H1 (cell line): ENCODE measurements around the gene PLEKHG2. TPM values are rescaled to one million over a fixed set of nuclear protein-coding genes. Genes with fewer than 3 reads are reported as not detected.

Source experiments
- CTCF ChIA-PET: fragments of 300-600 bp; sonication (Branson Sonifier 250); formaldehyde crosslinking; loops from one replicate; lab custom pipeline; 2021; ENCODE audit not compliant: partially characterized antibody; lab: Charles Lee
- POLR2A ChIA-PET: fragments of 300-600 bp; sonication (Branson Sonifier 250); formaldehyde crosslinking; loops from one replicate; lab custom pipeline; 2021; ENCODE audit warnings: inconsistent platforms; ENCODE audit not compliant: partially characterized antibody; lab: Charles Lee
- DNase-seq, 2 experiments: peaks; one replicate each; pipeline versions ENCODE4 v3.0.0 to v3.0.0-alpha.2; 2010 to 2022; ENCODE audit warnings: low spot score in 2 of 2, low read depth in 1 of 2, mixed read lengths in 1 of 2
- FAIRE-seq: peaks from 2 replicates; lab custom pipeline; 2011; peaks lifted over from hg19 to GRCh38; lab: Jason Lieb, UNC
- H2AFZ ChIP-seq: 2 replicates; pipeline ENCODE4 v1.8.1; 2012; ENCODE audit warnings: low read length, inconsistent platforms
- H2AK5ac ChIP-seq: 2 replicates; pipeline ENCODE4 v1.6.1; 2013; ENCODE audit warnings: low read depth, low read length
- H2BK120ac ChIP-seq: replicated peaks from 2 replicates; pipeline ENCODE3; 2013; ENCODE audit warnings: low read depth, low read length, inconsistent platforms
- H2BK12ac ChIP-seq: 2 replicates; pipeline ENCODE4 v1.6.1; 2013; ENCODE audit warnings: low read depth, low read length
- H2BK15ac ChIP-seq: 2 replicates; pipeline ENCODE4 v1.6.1; 2013; ENCODE audit warnings: low read length
- H2BK20ac ChIP-seq: 2 replicates; pipeline ENCODE4 v1.6.1; 2013; ENCODE audit warnings: low read length
- H2BK5ac ChIP-seq: 2 replicates; pipeline ENCODE4 v1.6.1; 2013; ENCODE audit warnings: low read depth, low read length
- H3K14ac ChIP-seq: 2 replicates; pipeline ENCODE4 v1.6.1; 2013; ENCODE audit warnings: inconsistent platforms; ENCODE audit not compliant: insufficient read length
- H3K18ac ChIP-seq: 2 replicates; pipeline ENCODE4 v1.6.1; 2013; ENCODE audit warnings: low read length; ENCODE audit errors: extremely low read depth
- H3K23ac ChIP-seq: 2 replicates; pipeline ENCODE4 v1.6.1; 2013; ENCODE audit warnings: inconsistent platforms; ENCODE audit not compliant: insufficient read length
- H3K23me2 ChIP-seq: 2 replicates; pipeline ENCODE4 v1.6.1; 2013; ENCODE audit warnings: low read depth, low read length
- H3K27ac ChIP-seq: 2 replicates; pipeline ENCODE4 v1.6.1; 2011; ENCODE audit warnings: low read depth, low read length, inconsistent platforms
- H3K27me3 ChIP-seq, 4 experiments: replicated peaks in 1 of 4; 1 replicate in 1 of 4; 2 replicates in 3 of 4; pipeline versions ENCODE4 v1.6.1 to v1.8.1; 2011 to 2013; ENCODE audit warnings: low read length in 3 of 4, mild to moderate bottlenecking in 3 of 4, inconsistent platforms in 2 of 4, mixed read lengths in 2 of 4, moderate library complexity in 1 of 4; ENCODE audit not compliant: control insufficient read depth in 3 of 4, insufficient read depth in 3 of 4; ENCODE audit errors: extremely low read depth in 1 of 4
- H3K36me3 ChIP-seq, 4 experiments: 2 replicates each; pipeline versions ENCODE4 v1.6.1 to v1.8.1; 2011 to 2013; ENCODE audit warnings: mild to moderate bottlenecking in 4 of 4, low read length in 3 of 4, moderate library complexity in 2 of 4, control low read depth in 1 of 4, inconsistent platforms in 1 of 4; ENCODE audit not compliant: insufficient read depth in 4 of 4, control insufficient read depth in 2 of 4
- H3K4ac ChIP-seq: replicated peaks from 2 replicates; pipeline ENCODE3; 2013; ENCODE audit warnings: low read length, low read depth, mixed read lengths, inconsistent platforms; ENCODE audit not compliant: insufficient read length
- H3K4me1 ChIP-seq, 4 experiments: replicated peaks in 1 of 4; 1 replicate in 1 of 4; 2 replicates in 3 of 4; pipeline versions ENCODE4 v1.6.1 to v1.8.1; 2011 to 2013; ENCODE audit warnings: low read length in 3 of 4, inconsistent platforms in 2 of 4, mixed read lengths in 1 of 4; ENCODE audit not compliant: insufficient read depth in 4 of 4, control insufficient read depth in 3 of 4
- H3K4me2 ChIP-seq, 2 experiments: 2 replicates each; pipeline versions ENCODE4 v1.6.1 to v1.8.1; 2011 to 2013; ENCODE audit warnings: low read depth in 2 of 2, low read length in 2 of 2, control low read depth in 1 of 2, inconsistent platforms in 1 of 2, mild to moderate bottlenecking in 1 of 2; ENCODE audit not compliant: insufficient read depth in 1 of 2
- H3K4me3 ChIP-seq, 4 experiments: fragments of 200-600, 300-600 bp in 1 of 4; sonication (generic), shearing (Covaris generic), sonication (Bioruptor Twin) in 1 of 4; 2 replicates each; pipeline versions ENCODE4 v1.5.1 to v1.8.1; 2011 to 2016; ENCODE audit warnings: low read length in 4 of 4, low read depth in 3 of 4, control low read depth in 2 of 4, inconsistent platforms in 2 of 4, mild to moderate bottlenecking in 2 of 4, mixed read lengths in 1 of 4, moderate library complexity in 1 of 4; ENCODE audit not compliant: insufficient read depth in 2 of 4; ENCODE audit errors: extremely low read depth in 1 of 4
- H3K56ac ChIP-seq: replicated peaks from 2 replicates; pipeline ENCODE3; 2013; ENCODE audit warnings: low read depth, mild to moderate bottlenecking, mixed read lengths, low read length, inconsistent platforms; ENCODE audit not compliant: insufficient read length
- H3K79me1 ChIP-seq: 2 replicates; pipeline ENCODE4 v1.6.1; 2013; ENCODE audit warnings: low read depth, low read length, control low read depth
- H3K79me2 ChIP-seq, 2 experiments: 2 replicates each; pipeline versions ENCODE4 v1.6.1 to v1.8.1; 2012 to 2013; ENCODE audit warnings: low read length in 2 of 2, mild to moderate bottlenecking in 2 of 2, inconsistent platforms in 1 of 2; ENCODE audit not compliant: insufficient read depth in 2 of 2, control insufficient read depth in 1 of 2
- H3K9ac ChIP-seq, 4 experiments: replicated peaks in 1 of 4; 1 replicate in 1 of 4; 2 replicates in 3 of 4; pipeline versions ENCODE4 v1.6.1 to v1.8.1; 2011 to 2013; ENCODE audit warnings: low read depth in 3 of 4, low read length in 3 of 4, control low read depth in 2 of 4, mild to moderate bottlenecking in 2 of 4, moderate library complexity in 2 of 4, inconsistent platforms in 1 of 4; ENCODE audit errors: extremely low read depth in 1 of 4
- H3K9me3 ChIP-seq, 2 experiments: 2 replicates each; pipeline versions ENCODE4 v1.6.1 to v1.8.1; 2012 to 2013; ENCODE audit warnings: mild to moderate bottlenecking in 2 of 2, moderate library complexity in 2 of 2, control low read depth in 1 of 2, inconsistent platforms in 1 of 2, low read depth in 1 of 2, low read length in 1 of 2, mixed read lengths in 1 of 2; ENCODE audit not compliant: insufficient read depth in 2 of 2
- H4K20me1 ChIP-seq, 2 experiments: replicated peaks in 1 of 2; 2 replicates each; pipeline versions ENCODE3 to v1.8.1; 2011 to 2013; ENCODE audit warnings: inconsistent platforms in 2 of 2, low read length in 2 of 2, mild to moderate bottlenecking in 1 of 2; ENCODE audit not compliant: insufficient read depth in 2 of 2, control insufficient read depth in 1 of 2
- H4K5ac ChIP-seq: 2 replicates; pipeline ENCODE4 v1.6.1; 2013; ENCODE audit warnings: low read length, low read depth, mixed read lengths, inconsistent platforms; ENCODE audit not compliant: insufficient read length
- H4K8ac ChIP-seq: 2 replicates; pipeline ENCODE4 v1.8.0; 2013; ENCODE audit warnings: mild to moderate bottlenecking, moderate library complexity, low read length, inconsistent platforms; ENCODE audit not compliant: insufficient read depth; ENCODE audit errors: extremely low read depth
- H4K91ac ChIP-seq: replicated peaks from 2 replicates; pipeline ENCODE3; 2013; ENCODE audit warnings: low read length, mixed read lengths, inconsistent platforms; ENCODE audit not compliant: insufficient read length
- YY1 ChIP-seq: IDR thresholded peaks from 2 replicates; pipeline ENCODE4 v1.6.1; 2011; ENCODE audit warnings: low read depth, mild to moderate bottlenecking, low read length
- WGBS, 2 experiments: shearing (Covaris generic) in 1 of 2; methylation state at CpG; one replicate each; pipeline versions ENCODE4 v1.1.6 to v1.1.7; 2013 to 2015; ENCODE audit warnings: low lambda C conversion rate in 2 of 2, mixed read lengths in 2 of 2, inconsistent platforms in 1 of 2, low coverage in 1 of 2, missing lambda C conversion rate in 1 of 2; ENCODE audit not compliant: insufficient replicate concordance in 2 of 2, insufficient coverage in 1 of 2, insufficient read length in 1 of 2; ENCODE audit errors: extremely low coverage in 1 of 2, missing lambda C conversion rate in 1 of 2; 5-methylcytosine and 5-hydroxymethylcytosine counted together
- polyA plus RNA-seq, 7 experiments: library from polyadenylated mRNA; depleted of rRNA in 3 of 7; stranded (reverse) in 5 of 7; unstranded in 2 of 7; fragments of >200 nt in 5 of 7; fragments of 200-250 nt in 2 of 7; gene quantifications; 1 replicate in 5 of 7; 2 replicates in 1 of 7; 4 replicates in 1 of 7; pipeline versions ENCODE4 v1.2.1 to v1.2.3, GENCODE V29; 2011 to 2013; ENCODE audit warnings: missing spikeins in 2 of 7, mixed read lengths in 2 of 7
- total RNA-seq: library from RNA; stranded (reverse); fragmentation: NEBNext Ultra II Directional; extraction: Animal tissue kit (Norgen Biotek cat#: 25700); gene quantifications from 2 replicates; pipeline ENCODE4 v1.2.1, GENCODE V29; 2021
- TF ChIP-seq, protein P1 (sequence below): IDR thresholded peaks from 2 replicates; pipeline ENCODE4 v1.6.1; 2012; ENCODE audit warnings: low read length, inconsistent platforms
- TF ChIP-seq, protein P2 (sequence below): IDR thresholded peaks from 2 replicates; pipeline ENCODE4 v1.6.1; 2012; ENCODE audit warnings: inconsistent platforms

Gene PLEKHG2
- total and polyA plus RNA-seq, 2 of the 8 experiments (the other 6 are each of a cell fraction or from before 2014, with no cell fraction given) = 16.9 to 65.7 TPM

DNA sequence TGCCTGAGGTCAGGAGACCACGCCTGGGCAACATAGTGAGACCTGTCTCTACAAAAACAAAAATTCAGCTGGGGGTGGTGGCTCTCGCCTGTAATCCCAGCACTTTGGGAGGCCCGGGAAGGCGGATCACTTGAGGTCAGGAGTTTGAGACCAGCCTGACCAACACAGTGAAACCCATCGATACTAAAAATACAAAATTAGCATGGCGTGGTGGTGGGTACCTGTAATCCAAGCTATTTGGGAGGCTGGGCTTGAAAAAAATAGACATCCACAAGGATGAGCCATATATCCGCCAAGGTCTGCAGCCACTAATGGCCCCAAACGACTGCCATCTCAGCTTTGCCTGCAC lies 20.2 kb downstream of the PLEKHG2 start:
- CTCF ChIA-PET = interaction anchor here (2.1 kb wide), 1 partner anchor 18 kb away, joined by 6 read pairs; no protein-coding TSS in a partner anchor
- no peak overlapping the region for H3K27ac ChIP-seq
- peaks cover 8% of the 10 kb centered on the region for H3K23me2 ChIP-seq
- H2BK12ac ChIP-seq = no peak overlapping the region
- no peak overlapping the region for H4K5ac ChIP-seq
- WGBS, 2 experiments = 96% methylated on average over 8 of the region's 8 CpGs; no CpG with 5 or more reads in 1 of the 2 experiments
- H2BK20ac ChIP-seq = no peak overlapping the region
- H3K4ac ChIP-seq = no peak overlapping the region
- H4K8ac ChIP-seq = no peak overlapping the region
- DNase-seq (no peak), FAIRE-seq (no peak)
- H3K36me3 ChIP-seq = peaks cover 20 to 30% (median 23%) of the 10 kb centered on the region in 4 experiments
- peaks cover 7 to 20% of the 10 kb centered on the region in 2 experiments; a peak in 3 of 4 replicates for H3K79me2 ChIP-seq
- H2BK15ac ChIP-seq = no peak overlapping the region
- peaks cover 5 to 20% (median 11%) of the 10 kb centered on the region in 4 experiments for H3K4me1 ChIP-seq
- no peak overlapping the region for H3K23ac ChIP-seq
- no peak overlapping the region for H3K9ac ChIP-seq
- no peak for TF ChIP-seq YY1
- TF ChIP-seq, protein P1, sequence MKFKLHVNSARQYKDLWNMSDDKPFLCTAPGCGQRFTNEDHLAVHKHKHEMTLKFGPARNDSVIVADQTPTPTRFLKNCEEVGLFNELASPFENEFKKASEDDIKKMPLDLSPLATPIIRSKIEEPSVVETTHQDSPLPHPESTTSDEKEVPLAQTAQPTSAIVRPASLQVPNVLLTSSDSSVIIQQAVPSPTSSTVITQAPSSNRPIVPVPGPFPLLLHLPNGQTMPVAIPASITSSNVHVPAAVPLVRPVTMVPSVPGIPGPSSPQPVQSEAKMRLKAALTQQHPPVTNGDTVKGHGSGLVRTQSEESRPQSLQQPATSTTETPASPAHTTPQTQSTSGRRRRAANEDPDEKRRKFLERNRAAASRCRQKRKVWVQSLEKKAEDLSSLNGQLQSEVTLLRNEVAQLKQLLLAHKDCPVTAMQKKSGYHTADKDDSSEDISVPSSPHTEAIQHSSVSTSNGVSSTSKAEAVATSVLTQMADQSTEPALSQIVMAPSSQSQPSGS = peak; percentile 53; the same call in 1 of the 2 replicates
- TF ChIP-seq, protein P2, sequence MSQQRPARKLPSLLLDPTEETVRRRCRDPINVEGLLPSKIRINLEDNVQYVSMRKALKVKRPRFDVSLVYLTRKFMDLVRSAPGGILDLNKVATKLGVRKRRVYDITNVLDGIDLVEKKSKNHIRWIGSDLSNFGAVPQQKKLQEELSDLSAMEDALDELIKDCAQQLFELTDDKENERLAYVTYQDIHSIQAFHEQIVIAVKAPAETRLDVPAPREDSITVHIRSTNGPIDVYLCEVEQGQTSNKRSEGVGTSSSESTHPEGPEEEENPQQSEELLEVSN = no peak
- no peak overlapping the region for H4K91ac ChIP-seq
- POLR2A ChIA-PET = interaction anchor here (0.9 to 47.8 kb wide), 17 partner anchors 9 to 104 kb away, joined by 3 to 1154 read pairs (median 7); partner anchors contain the start of genes EID2B, MED29, PAF1 and PLEKHG2
- H3K4me3 ChIP-seq = no peak overlapping the region
- H2BK5ac ChIP-seq = no peak overlapping the region
- no peak overlapping the region for H3K4me2 ChIP-seq
- H4K20me1 ChIP-seq = peaks cover 2 to 18% of the 10 kb centered on the region in 2 experiments
- H3K18ac ChIP-seq = no peak overlapping the region
- no peak overlapping the region for H2BK120ac ChIP-seq
- no peak overlapping the region for H3K14ac ChIP-seq
- H2AK5ac ChIP-seq = no peak overlapping the region
- no peak overlapping the region for H2AFZ ChIP-seq
- no peaks in the 10 kb centered on the region for H3K9me3 ChIP-seq
- H3K27me3 ChIP-seq = no peaks in the 10 kb centered on the region; a peak in 1 of 7 replicates
- H3K79me1 ChIP-seq = peaks cover 8% of the 10 kb centered on the region
- H3K56ac ChIP-seq = no peak overlapping the region
